ENCODE results near the gene PFKL. TPM values are rescaled to one million over a fixed set of nuclear protein-coding genes. Genes with fewer than 3 reads are reported as not detected.

PFKL gene
- total RNA-seq (2022; extraction: Qiagen RNA extraction): 39.8 to 67.9 TPM (median 50.6 TPM) in 5 replicates

GRCh38 chr21:44299458-44300261 is at the start of gene PFKL:
TSS of gene PFKL (plus strand) at chr21:44300053. CDS start at chr21:44300106, 53 bp downstream.

GRCh38 chr21:44261675-44262295 is 38.1 kb upstream of the PFKL start, which contains the start of gene DNMT3L:
TSS of gene DNMT3L (minus strand) at chr21:44261897. CDS start at chr21:44261259, 638 bp downstream.

GRCh38 chr21:44285138-44285992 is 14.5 kb upstream of the PFKL start, which contains the start of gene AIRE:
TSS of gene AIRE (plus strand) at chr21:44285876. CDS start at chr21:44286007, 131 bp downstream.

GRCh38 chr21:44338971-44339910 is 39.4 kb downstream of the PFKL start, which contains the start of gene CFAP410:
TSS of gene CFAP410 (minus strand) at chr21:44339390. CDS start at chr21:44339194, 196 bp downstream.

GRCh38 chr21:44353191-44353970 is 53.5 kb downstream of the PFKL start, which contains the start of gene TRPM2:
TSS of gene TRPM2 (plus strand) at chr21:44353621. CDS start at chr21:44353701, 80 bp downstream.

Other genes with a start within 250 kb of the PFKL start
- 1.6 to 2.6 TPM (median 1.9 TPM) in 5 replicates for gene PWP2, start 192.7 kb upstream of the PFKL start, total RNA-seq (2022; extraction: Qiagen RNA extraction)
- 3.2 to 5.8 TPM (median 3.7 TPM) in 5 replicates for gene GATD3, start 166.4 kb upstream of the PFKL start, total RNA-seq (2022; extraction: Qiagen RNA extraction)
- gene ICOSLG, start 59.1 kb upstream of the PFKL start, total RNA-seq (2022; extraction: Qiagen RNA extraction): 4.1 to 4.8 TPM (median 4.5 TPM) in 5 replicates
- 0.09 TPM in 1 of 5 replicates, not detected in the others for gene DNMT3L, start 38.2 kb upstream of the PFKL start, total RNA-seq (2022; extraction: Qiagen RNA extraction)
- 0.03 TPM in 1 of 5 replicates, not detected in the others for gene AIRE, start 14.2 kb upstream of the PFKL start, total RNA-seq (2022; extraction: Qiagen RNA extraction)
- gene CFAP410, start 39.3 kb downstream of the PFKL start, total RNA-seq (2022; extraction: Qiagen RNA extraction): 5.2 to 10.0 TPM (median 8.1 TPM) in 5 replicates
- 7.5 to 10.7 TPM (median 8.7 TPM) in 5 replicates for gene TRPM2, start 53.6 kb downstream of the PFKL start, total RNA-seq (2022; extraction: Qiagen RNA extraction)
- 1.8 to 2.4 TPM (median 2.1 TPM) in 5 replicates for gene LRRC3, start 155.5 kb downstream of the PFKL start, total RNA-seq (2022; extraction: Qiagen RNA extraction)
- gene KRTAP10-1, start 240.1 kb downstream of the PFKL start, total RNA-seq (2022; extraction: Qiagen RNA extraction): not detected in 5 replicates